GM19035 (cell line): ENCODE measurements around the gene RB1.
A peak's percentile ranks its signal among the peaks of the same experiment; 100 is the strongest.

Experiments
- ATAC-seq: cut with Tn5 transposase; IDR thresholded peaks from one replicate; pipeline ENCODE4 v1.9.1; 2021; ENCODE audit not compliant: unreplicated experiment

The RB1 gene

DNA sequence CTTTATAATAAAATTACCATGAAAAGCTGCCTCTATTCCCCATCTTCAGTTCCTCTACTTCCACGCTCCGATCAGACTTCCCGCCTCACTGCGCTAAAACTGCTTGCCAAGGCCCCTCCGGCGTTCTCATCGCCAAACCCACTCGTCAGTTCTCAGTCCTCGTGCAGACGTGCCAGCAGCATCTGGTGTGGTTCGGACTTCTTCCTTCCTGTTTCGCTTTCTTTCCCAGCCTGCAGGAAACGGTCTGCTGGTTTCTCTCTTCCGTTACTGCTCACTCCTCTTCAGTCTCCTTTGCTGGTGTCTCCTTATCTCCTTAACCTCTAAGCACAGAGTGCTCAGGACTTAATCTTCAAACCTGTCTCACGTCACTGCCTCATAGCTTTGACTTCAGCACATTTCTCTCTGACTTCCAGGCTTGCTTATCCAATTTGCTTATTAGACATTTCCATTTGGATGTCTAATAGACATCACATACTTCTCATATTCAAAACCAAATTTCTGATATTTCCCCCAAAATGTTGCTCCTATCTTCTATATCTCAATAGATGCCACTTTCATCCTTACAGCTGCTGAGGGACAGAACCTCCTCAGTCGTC, 189.0 kb downstream of the RB1 start:
- peak; percentile 79 for ATAC-seq

GRCh38 chr13:48493066-48493765, 189.7 kb downstream of the RB1 start:
- ATAC-seq, result no peak

DNA sequence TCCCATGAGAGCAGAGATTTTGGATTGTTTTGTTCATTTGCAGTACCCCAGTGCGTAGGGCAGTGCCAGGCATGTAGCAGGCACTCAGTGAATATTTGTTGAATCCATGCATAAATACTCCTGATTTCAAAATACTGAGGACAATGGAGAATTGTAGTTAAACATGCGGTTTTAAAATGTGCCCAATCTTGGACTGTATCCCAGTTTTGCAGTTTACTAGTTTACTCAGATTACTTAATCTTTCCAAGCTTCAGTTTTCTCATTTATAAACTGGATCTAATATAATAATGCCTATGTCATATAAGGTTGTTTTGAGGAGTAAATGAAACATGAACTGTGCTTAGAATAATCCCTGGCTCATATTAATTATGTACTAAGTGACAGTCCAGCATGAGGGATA, 190.3 kb downstream of the RB1 start:
- ATAC-seq, result no peak

DNA sequence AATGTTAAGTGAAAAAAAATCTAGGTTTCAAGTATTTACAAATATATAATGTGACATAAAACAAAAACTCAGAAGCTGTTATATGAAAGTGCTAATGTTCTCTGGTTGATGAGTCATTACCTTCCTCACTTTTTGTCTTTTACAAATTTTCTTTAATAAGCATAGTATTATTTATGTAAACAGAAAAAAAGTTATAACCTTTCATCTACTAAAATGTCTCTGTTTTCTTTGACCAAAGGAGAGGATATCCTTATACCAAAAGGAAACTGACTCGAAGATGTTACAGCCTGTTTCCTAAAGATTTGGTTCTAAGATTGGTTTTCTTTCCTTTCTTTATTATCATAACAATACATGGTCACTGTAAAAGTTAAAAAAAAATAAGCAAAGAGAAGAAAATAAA, 191.3 kb downstream of the RB1 start:
- ATAC-seq, result no peak

DNA sequence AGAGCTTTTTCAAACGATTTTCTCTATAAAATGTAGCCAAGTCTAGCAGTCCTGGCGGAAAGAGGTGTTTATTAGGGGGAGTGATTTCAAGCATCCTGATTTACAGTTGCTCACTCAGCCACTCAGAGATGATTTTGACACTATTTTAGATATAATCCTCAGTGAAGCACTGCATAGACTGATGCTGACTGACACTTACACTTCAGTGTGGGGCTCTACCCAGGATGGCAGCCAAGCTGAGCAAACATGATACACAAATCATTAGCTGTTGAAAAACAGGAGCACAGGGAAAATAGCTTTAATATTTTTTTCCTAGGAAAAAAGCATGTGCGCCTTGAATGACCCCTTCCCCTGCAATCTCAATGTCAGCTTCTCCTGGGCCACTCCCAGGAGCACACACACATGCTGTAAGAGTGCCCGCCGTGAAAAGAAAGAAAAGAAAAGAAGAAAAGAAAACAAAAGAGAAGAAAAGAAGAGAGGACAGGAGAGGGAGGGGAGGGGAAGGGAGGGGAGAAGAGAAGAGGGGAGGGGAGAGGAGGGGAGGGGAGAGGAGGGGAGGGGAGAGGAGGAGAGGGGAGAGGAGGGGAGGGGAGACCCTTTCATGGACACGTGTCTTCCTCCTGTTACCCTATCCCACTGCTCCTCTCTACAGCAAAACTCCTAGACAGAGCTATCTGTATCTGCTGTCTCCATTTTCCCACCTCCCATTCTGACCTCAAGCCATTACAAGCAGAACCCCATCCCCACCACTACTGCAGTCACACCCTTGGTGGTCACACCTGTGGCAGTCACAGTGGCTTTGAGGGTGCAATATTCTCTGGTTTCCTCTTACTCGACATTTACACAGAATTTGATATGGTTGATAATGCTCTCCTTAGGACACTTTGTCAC, 193.0 kb downstream of the RB1 start:
- ATAC-seq, result no peak

GRCh38 chr13:48497669-48498068, 194.1 kb downstream of the RB1 start:
- no peak for ATAC-seq

DNA sequence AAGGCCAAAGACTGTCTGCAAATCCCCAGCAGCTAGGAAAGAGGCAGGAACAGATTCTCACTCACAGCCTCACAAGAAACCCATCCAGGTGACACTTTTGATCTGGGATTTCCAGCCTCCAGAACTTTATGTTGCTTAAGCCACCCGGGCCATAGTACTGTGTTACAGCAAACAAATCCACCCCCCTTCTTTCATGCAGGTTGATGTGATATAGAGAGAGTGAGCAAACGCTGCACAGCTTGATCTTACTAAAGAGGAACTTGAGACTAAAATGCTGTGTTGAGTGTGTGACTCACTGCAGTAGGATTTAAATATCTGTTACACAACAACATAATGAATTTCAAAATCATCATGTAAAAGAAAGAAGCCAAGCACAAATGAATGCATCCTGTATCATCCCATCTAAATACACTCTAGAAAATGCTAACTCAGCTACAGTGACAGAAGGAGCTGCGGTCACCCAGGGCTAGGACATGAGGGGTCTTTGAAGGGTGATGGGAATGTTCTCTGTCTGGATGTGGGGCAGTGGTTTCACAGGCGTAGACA, 197.2 kb downstream of the RB1 start:
- ATAC-seq, result no peak

- ATAC-seq, result no peak
Measured at GRCh38 chr13:48501705-48502104, 198.2 kb downstream of the RB1 start.

DNA sequence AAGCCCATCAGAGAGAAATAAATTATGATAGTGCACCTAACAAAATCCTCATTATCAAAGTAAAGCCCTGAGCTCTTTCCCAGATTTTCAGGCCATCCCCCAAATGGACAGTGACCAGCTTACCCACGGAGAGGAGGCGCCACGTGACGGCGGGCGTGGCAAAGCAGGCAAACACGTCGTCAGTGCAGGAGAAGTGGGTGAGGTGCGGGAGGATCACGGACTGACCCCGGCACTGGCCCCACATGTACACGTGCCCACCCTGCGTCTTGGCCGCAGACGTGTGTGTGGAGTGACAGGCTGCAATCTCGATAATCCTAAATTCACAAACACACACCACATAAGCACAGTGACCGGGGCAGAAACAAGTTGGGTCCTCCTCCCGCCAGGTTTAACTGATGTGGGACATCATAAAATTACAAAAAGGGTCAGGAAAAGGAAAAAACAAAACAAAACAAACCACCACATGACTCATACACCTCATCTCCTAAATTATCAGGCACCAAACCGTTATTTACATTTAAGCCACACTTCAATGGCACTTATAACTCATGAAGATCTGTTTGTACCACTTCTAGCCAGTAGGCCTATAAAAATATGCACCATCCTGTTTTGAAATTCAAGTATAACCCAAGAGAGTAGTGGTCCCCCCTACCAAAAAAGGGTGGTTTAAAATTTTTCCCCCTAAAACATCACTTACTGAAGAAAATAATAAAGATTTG, 199.2 kb downstream of the RB1 start:
- ATAC-seq, result no peak

DNA sequence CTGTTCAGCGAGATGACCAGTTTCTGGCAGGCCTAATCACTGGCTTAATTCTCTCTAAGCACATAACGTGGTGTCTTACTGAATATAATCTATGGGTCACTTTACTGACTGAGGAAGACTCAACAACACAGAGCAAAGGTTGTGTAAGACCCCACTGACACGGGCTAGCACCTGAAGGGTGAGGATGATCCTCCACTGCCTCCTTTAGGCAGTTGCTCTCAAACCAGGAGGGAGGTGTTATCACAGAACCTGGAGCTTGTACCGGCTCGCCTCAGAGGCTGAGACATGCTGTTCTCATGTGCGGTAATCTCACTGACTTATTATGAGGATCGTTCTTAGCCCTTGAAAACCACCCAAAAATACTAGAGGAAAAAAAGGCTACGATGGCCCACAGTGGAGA, 201.1 kb downstream of the RB1 start:
- ATAC-seq, result no peak

- peak; percentile 3 for ATAC-seq
Measured at GRCh38 chr13:48505012-48505411, 201.5 kb downstream of the RB1 start.

GRCh38 chr13:48505597-48506091, 202.1 kb downstream of the RB1 start:
- peak; percentile 80 for ATAC-seq

DNA sequence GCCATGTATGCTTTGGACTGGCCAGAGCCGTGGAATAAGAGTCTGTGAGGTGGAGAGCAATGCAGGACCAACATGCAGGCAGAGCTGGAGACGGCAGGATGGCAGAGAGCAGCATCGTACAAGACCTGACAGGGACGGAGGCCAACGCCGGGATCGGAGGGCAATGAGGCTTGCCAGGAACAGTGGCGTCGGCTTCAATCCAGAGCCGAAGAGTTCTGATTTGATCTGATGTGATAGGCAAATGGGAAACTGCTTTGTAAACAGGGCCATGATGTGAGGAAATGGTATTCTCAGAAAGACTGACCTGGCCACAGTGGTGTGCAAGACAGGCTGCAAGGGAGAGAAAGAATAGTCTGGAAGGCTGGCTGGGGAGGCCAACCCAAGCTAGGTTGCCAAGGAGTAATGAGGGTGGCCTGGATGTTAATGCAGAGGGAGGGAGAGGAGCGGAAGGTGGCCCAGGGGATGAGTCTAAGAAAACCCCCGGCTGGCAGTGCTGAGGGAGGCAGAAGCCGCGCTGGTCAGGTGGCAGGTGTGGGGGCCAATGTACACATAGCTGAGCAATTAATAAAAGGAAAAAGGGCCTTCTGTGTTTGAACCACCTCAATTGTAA, 202.6 kb downstream of the RB1 start:
- ATAC-seq, result peak; percentile 10

DNA sequence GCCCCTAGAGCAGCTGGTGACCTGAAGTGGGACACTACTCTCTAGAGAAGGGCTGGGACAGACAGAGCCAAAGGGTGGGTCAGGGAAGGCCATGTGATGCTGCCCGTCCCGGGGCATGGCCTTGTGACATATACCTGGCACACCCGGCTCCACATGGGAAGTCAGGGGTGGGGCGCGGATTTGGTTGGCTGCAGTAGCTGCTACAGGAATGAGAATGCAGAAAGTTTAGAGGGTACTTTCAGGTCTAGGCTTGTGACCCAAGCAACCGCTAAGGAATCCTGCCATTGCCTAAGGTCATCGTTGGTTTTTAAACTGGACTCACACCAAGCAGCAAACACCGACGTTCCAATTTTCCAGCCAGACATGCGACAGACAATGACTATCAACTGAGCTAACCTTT, 203.5 kb downstream of the RB1 start:
- ATAC-seq, result no peak

DNA sequence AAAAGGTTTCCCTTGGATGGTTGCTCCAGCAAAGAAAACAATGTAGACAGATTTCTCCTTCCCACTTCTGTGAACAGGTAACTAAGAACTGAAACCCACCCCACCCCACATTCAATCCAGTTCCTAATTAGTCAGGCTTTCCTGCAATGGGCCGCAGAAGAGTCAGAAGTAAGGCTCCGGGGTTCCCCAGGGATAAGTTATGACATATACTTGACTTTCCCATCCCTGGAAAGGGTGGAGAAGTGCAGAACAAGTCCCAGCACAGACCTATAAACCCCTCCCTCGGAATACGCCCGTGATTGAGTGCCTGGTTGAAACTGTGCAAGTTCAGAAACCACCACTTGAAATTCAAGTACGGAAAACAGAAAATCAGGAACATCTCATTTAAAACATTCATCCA, 204.5 kb downstream of the RB1 start:
- no peak for ATAC-seq

- no peak for ATAC-seq
Measured at GRCh38 chr13:48510698-48511097, 207.1 kb downstream of the RB1 start.

DNA sequence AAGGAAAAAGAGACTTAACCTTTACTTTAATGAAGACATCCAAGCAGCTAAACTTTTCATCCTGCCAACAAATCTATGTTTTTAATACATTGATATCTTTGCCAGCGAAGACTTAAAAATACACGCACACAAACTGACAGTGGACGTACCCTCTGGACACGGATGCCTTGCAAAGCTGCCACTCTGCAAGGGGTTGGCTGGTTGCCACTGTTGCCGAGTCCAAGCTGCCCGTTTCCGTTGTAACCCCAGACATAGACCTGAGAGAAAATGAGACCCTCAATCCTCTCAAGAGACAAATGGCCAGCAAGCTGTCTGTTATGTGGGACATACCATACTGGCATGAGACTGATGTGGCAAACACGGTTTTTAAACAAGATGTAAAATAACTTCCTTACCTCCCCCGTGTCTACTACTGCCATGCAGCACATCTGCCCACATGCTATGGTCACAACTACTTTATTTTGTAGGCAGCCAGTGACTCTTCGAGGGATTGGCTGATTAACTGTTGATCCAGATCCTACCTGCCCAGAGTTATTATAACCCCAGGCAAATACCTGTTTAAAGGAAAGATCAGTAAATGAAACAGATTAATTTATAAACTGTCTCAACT, 208.2 kb downstream of the RB1 start:
- ATAC-seq, result no peak

GRCh38 chr13:48514793-48515192, 211.2 kb downstream of the RB1 start:
- ATAC-seq, result no peak

DNA sequence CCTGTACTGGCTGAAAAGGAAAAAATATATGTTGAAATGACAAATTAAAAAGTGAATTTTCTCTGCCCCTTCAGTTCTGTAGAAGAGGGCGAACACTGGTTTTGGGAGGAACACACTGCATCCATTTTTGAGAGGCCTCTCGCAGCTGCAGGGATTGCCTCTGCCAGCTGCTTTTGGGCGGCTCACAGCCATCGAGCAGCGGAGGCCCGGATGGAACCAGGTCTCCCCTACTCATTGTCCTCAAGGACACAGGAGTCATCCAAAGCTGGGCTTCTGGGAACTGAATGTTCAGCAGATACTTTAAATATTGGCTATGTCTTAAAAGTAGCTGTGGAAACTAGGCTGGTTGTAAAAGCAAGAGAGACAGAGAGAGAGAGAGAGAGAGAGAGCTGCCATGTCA, 212.2 kb downstream of the RB1 start:
- ATAC-seq, result no peak

- ATAC-seq, result no peak
Measured at GRCh38 chr13:48518083-48518482, 214.5 kb downstream of the RB1 start.
